ENCODE results near the gene ITK. TPM values are rescaled to one million over a fixed set of nuclear protein-coding genes. Genes with fewer than 3 reads are reported as not detected.

The ITK gene
- polyA plus RNA-seq, 2 donors: 0.58 to 0.84 TPM

DNA sequence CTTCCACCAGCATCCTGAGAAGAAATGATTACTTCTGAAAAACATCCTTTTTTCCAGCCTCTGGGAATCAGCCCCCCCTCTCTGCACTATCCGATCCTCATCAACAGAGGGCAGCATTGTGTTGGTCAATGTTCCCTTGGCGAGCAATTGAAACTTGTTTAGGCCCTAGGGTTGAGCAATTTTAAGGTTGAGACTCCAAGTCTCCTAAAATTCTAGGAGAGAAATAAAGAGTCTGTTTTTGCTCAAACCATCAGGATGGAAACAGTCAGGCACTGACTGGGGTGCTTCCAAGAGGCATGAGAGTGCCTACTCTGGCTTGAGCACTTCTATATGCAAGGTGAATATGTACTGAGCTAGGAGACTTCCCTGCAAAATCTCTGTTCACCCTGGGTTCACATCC, 72.9 kb downstream of the ITK start:
- Histone ChIP-seq H3K36me3 (ENCODE audit: control insufficient read depth in 2 of 2, insufficient read depth in 2 of 2, low read length in 1 of 2) (no peaks in the 10 kb centered on the region), H3K4me1 (ENCODE audit: control insufficient read depth in 2 of 2, insufficient read depth in 2 of 2, low read length in 1 of 2) (no peaks in the 10 kb centered on the region), H3K27me3 (ENCODE audit: control insufficient read depth in 1 of 2, insufficient read depth in 2 of 2, low read length in 2 of 2) (peaks cover 0 to 2% of the 10 kb centered on the region in 2 donors), H3K4me3 (ENCODE audit: low read depth in 1 of 2, low read length in 2 of 2) (no peak overlapping the region), H3K9me3 (ENCODE audit: control insufficient read depth in 2 of 2, insufficient read depth in 1 of 2, low read depth in 1 of 2, low read length in 1 of 2) (no peaks in the 10 kb centered on the region), H3K27ac (ENCODE audit: low read depth in 2 of 2, low read length in 1 of 2) (no peak overlapping the region)
- WGBS, 2 donors: 3 to 4% methylated on average over 2 of the region's 2 CpGs

DNA sequence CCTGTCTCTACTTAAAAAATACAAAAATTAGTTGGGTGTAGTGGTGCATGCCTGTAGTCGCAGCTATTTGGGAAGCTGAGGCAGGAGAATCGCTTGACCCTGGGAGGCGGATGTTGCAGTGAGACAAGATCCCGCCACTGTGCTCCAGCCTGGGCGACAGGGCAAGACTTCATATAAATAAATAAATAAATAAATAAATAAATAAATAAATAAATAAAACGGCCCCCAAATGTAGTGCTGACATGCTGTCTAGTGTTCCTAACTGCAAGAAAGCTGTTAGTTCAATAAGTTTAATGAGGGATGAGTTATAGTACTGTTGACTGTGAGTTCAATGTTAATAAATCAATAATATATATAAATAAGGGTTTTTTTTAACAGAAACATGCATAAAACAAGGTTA, 77.8 kb downstream of the ITK start:
- H3K4me3 ChIP-seq (ENCODE audit: low read depth in 1 of 2, low read length in 2 of 2): no peak overlapping the region
- H3K27ac ChIP-seq (ENCODE audit: low read depth in 2 of 2, low read length in 1 of 2): no peak overlapping the region
- no peaks in the 10 kb centered on the region for H3K4me1 ChIP-seq (ENCODE audit: control insufficient read depth in 2 of 2, insufficient read depth in 2 of 2, low read length in 1 of 2)
- 95 to 96% methylated on average over 6 of the region's 6 CpGs for WGBS, 2 donors
- peaks cover 0 to 2% of the 10 kb centered on the region in 2 donors for H3K27me3 ChIP-seq (ENCODE audit: control insufficient read depth in 1 of 2, insufficient read depth in 2 of 2, low read length in 2 of 2)
- H3K9me3 ChIP-seq (ENCODE audit: control insufficient read depth in 2 of 2, insufficient read depth in 1 of 2, low read depth in 1 of 2, low read length in 1 of 2): no peaks in the 10 kb centered on the region
- H3K36me3 ChIP-seq (ENCODE audit: control insufficient read depth in 2 of 2, insufficient read depth in 2 of 2, low read length in 1 of 2): no peaks in the 10 kb centered on the region

DNA sequence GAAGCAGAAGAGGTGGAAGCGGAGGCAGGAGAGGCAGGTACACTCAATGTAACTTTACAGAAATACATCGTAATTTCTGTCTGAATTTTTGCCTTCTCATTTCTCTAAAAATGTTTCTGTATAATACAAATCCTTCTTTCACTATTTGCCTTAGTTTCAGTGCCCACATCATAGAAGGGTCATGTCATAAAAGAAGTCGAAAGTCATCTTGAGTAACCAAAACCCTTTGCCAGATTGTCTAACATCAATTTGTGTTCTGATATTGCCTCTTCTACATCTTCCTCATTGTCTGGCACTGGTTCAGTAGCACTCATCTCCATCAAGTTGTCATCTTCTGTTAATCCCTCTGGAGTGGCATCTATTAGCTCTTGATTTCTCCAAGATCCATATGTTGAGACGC, 79.1 kb downstream of the ITK start:
- no peaks in the 10 kb centered on the region for H3K4me1 ChIP-seq (ENCODE audit: control insufficient read depth in 2 of 2, insufficient read depth in 2 of 2, low read length in 1 of 2)
- H3K4me3 ChIP-seq (ENCODE audit: low read depth in 1 of 2, low read length in 2 of 2): no peak overlapping the region
- no peak overlapping the region for H3K27ac ChIP-seq (ENCODE audit: low read depth in 2 of 2, low read length in 1 of 2)
- no peaks in the 10 kb centered on the region for H3K36me3 ChIP-seq (ENCODE audit: control insufficient read depth in 2 of 2, insufficient read depth in 2 of 2, low read length in 1 of 2)
- 79 to 85% methylated on average over 4 of the region's 4 CpGs for WGBS, 2 donors
- no peaks in the 10 kb centered on the region for H3K9me3 ChIP-seq (ENCODE audit: control insufficient read depth in 2 of 2, insufficient read depth in 1 of 2, low read depth in 1 of 2, low read length in 1 of 2)
- peaks cover 0 to 2% of the 10 kb centered on the region in 2 donors for H3K27me3 ChIP-seq (ENCODE audit: control insufficient read depth in 1 of 2, insufficient read depth in 2 of 2, low read length in 2 of 2)

DNA sequence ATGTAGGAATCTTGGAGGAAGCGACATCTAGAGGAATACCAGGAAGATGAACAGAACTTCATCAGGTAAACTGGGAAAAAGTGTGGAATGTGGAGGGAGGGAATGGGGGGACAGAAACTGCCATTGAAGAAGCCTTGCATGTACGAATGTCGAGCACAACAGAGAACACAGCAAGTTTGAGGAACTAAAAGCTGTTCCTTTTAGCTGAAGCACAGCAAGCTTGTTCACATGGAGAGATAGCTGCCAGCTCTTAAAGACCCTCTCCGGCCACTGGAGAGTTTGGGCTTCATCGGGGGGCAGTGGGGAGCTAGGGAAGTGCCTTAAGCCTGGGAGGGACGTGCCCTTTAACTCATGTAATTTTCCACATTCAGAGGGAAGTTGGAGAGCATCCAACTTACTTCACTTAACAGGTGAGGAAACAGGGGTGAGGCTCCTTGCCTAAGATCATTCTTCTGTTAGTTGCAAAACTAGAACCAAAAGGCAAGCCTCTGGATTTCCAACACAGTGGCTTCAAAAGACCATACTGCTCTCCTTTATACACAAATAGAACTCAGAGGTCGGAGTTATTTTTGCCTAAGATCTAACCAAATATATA, 83.0 kb downstream of the ITK start:
- Histone ChIP-seq H3K9me3 (ENCODE audit: control insufficient read depth in 2 of 2, insufficient read depth in 1 of 2, low read depth in 1 of 2, low read length in 1 of 2) (no peaks in the 10 kb centered on the region), H3K4me3 (ENCODE audit: low read depth in 1 of 2, low read length in 2 of 2) (no peak overlapping the region), H3K4me1 (ENCODE audit: control insufficient read depth in 2 of 2, insufficient read depth in 2 of 2, low read length in 1 of 2) (peaks cover 2 to 5% of the 10 kb centered on the region in 2 donors), H3K36me3 (ENCODE audit: control insufficient read depth in 2 of 2, insufficient read depth in 2 of 2, low read length in 1 of 2) (no peaks in the 10 kb centered on the region), H3K27ac (ENCODE audit: low read depth in 2 of 2, low read length in 1 of 2) (no peak overlapping the region), H3K27me3 (ENCODE audit: control insufficient read depth in 1 of 2, insufficient read depth in 2 of 2, low read length in 2 of 2) (no peaks in the 10 kb centered on the region)
- 66 to 70% methylated on average over 7 of the region's 7 CpGs for WGBS, 2 donors

DNA sequence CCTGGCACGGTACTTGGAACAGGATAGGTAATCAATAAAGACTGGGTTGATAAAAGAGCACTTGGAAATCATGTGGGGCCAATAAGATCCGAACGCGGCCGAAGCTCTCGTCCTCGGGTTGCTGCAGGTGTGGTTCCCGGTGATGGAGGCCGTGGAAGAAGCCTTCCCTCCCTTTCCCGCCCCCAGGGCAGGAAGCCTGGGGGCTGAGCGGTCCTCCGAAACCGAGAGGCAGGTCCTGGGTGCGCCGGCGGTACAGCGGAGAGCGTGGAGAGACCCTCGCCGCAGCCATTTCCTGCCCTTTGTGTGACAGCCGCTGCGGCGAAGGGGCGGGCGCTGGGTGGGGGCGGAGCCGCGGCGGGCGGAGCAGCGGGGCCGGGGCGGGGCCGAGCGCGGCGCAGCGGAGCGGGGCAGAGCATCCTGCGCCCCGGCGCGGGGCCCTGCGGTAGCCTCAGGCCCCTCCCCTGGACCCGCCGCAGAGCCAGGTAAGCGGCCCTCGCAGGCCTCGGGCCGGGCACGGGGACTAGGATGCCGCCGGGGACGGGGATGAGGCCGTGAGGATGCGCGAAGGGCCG, 85.2 kb downstream of the ITK start, which contains the start of gene CYFIP2:
Gene CYFIP2 (plus strand): TSS at position 410 of the 572 bp plus-strand sequence. CDS start 19,239 bp downstream, outside the sequence.
- WGBS, 2 donors: 0 to 1% methylated on average over 39 to 58 of the region's 58 CpGs

DNA sequence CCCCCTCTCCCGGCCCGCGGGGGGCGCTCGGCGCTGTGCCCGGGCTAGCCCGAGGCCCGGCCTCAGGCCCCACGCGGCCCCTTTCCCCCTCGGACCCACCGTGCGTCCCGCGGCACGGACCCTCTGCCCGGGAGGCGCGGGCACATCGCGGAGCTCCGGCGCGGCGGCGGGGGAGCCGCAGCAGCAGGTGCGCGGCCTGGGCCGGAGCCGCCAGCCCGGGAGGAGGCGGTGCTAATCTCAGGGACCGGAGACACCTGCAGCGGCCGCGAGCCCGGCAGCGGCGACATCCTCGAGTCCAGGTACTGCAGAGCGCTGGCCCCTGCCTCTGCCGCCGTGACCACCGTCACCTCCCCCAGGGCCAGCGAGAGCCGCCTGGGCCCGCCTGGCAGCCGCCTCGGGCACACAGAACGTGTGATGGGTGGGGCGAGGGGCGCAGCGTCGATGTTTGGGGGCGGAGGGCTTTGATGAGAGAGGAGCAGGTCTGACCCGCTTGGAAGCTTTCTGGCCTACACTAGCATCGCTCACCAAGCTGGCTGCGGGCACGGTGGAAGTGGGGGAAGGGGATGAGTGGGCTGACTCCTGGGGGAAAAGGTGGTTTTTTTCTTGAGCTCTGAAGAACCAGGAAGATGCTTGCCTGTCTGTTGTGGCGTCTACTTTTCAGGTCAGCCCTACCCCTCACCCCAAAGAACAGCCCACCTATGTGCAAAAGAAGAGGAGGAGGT, 85.8 kb downstream of the ITK start:
- H3K9me3 ChIP-seq (ENCODE audit: control insufficient read depth in 2 of 2, insufficient read depth in 1 of 2, low read depth in 1 of 2, low read length in 1 of 2): no peaks in the 10 kb centered on the region
- no peaks in the 10 kb centered on the region for H3K27me3 ChIP-seq (ENCODE audit: control insufficient read depth in 1 of 2, insufficient read depth in 2 of 2, low read length in 2 of 2)
- peak overlapping the region; percentile 60 to 63 for H3K4me3 ChIP-seq (ENCODE audit: low read depth in 1 of 2, low read length in 2 of 2)
- H3K36me3 ChIP-seq (ENCODE audit: control insufficient read depth in 2 of 2, insufficient read depth in 2 of 2, low read length in 1 of 2): no peaks in the 10 kb centered on the region
- 4 to 7% methylated on average over 22 to 62 of the region's 62 CpGs for WGBS, 2 donors
- peak overlapping the region; percentile 24 to 29 for H3K27ac ChIP-seq (ENCODE audit: low read depth in 2 of 2, low read length in 1 of 2)
- H3K4me1 ChIP-seq (ENCODE audit: control insufficient read depth in 2 of 2, insufficient read depth in 2 of 2, low read length in 1 of 2): peaks cover 2 to 5% of the 10 kb centered on the region in 2 donors

More for the DNA sequence above, 85.2 kb downstream of the ITK start, which contains the start of gene CYFIP2:
- Histone ChIP-seq H3K36me3 (ENCODE audit: control insufficient read depth in 2 of 2, insufficient read depth in 2 of 2, low read length in 1 of 2) (no peaks in the 10 kb centered on the region), H3K27ac (ENCODE audit: low read depth in 2 of 2, low read length in 1 of 2) (peak within 1 kb of the TSS; percentile 24 to 29), H3K9me3 (ENCODE audit: control insufficient read depth in 2 of 2, insufficient read depth in 1 of 2, low read depth in 1 of 2, low read length in 1 of 2) (no peaks in the 10 kb centered on the region), H3K4me1 (ENCODE audit: control insufficient read depth in 2 of 2, insufficient read depth in 2 of 2, low read length in 1 of 2) (peaks cover 2 to 5% of the 10 kb centered on the region in 2 donors), H3K27me3 (ENCODE audit: control insufficient read depth in 1 of 2, insufficient read depth in 2 of 2, low read length in 2 of 2) (no peaks in the 10 kb centered on the region), H3K4me3 (ENCODE audit: low read depth in 1 of 2, low read length in 2 of 2) (peak within 1 kb of the TSS; percentile 60 to 63)

DNA sequence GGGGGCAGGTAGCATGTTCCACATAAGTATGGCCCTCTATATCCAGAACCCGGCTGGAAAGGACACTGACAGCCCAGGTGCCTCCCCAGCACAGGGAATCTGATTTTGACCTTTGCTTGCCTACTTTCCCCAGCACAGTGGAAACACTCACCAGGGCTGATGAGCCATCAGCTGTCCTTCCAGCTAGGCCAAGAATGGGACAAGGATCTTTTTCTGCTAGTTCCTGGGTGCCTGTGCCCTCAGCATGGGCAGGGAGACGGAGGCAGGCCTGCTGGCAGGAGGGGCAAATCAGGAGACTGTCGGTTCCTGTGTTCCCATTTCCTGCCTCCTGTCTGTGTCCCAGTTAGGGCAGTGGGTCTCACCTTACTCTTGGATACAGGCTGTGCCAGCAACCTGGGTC, 86.4 kb downstream of the ITK start:
- Histone ChIP-seq H3K27me3 (ENCODE audit: control insufficient read depth in 1 of 2, insufficient read depth in 2 of 2, low read length in 2 of 2) (no peaks in the 10 kb centered on the region), H3K4me3 (ENCODE audit: low read depth in 1 of 2, low read length in 2 of 2) (peak overlapping the region; percentile 60 to 63), H3K4me1 (ENCODE audit: control insufficient read depth in 2 of 2, insufficient read depth in 2 of 2, low read length in 1 of 2) (peaks cover 2 to 5% of the 10 kb centered on the region in 2 donors), H3K36me3 (ENCODE audit: control insufficient read depth in 2 of 2, insufficient read depth in 2 of 2, low read length in 1 of 2) (no peaks in the 10 kb centered on the region), H3K9me3 (ENCODE audit: control insufficient read depth in 2 of 2, insufficient read depth in 1 of 2, low read depth in 1 of 2, low read length in 1 of 2) (no peaks in the 10 kb centered on the region), H3K27ac (ENCODE audit: low read depth in 2 of 2, low read length in 1 of 2) (no peak overlapping the region)
- 74 to 88% methylated on average over 3 of the region's 3 CpGs for WGBS, 2 donors

DNA sequence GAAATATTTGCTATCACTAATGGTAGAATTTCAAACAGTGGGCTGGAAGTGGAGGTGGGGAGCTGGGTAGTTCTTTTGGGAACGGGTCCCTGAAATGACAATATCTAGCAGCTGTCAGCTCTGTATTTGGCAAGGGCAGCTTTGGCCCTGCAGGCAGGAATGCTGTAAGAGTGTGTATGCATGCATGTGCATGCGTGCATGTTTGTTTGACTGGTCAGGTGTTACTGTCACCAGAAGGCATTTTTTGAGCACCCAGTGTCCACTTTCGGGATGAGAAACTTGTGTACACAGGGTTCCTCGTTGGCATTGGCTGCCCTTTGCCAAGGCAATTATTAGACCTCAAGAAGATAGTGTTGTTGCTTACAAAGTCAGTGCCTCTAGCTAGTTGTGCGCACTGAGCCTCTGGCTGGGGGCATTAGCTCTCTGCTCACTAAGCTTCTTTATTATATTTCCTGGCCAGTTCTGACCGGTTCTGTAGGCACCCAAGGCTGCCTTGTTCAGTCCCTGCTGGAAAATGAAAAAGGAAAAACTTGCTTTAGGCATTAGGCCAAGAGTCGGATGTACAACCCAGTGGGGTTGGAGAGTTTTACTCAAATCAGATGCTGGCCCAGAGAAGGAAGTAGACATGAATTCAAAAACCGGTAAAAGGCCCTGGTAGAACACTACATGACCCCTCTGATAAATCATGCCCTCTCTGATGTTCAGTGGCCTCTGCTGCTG, 87.3 kb downstream of the ITK start:
- Histone ChIP-seq H3K4me3 (ENCODE audit: low read depth in 1 of 2, low read length in 2 of 2) (no peak overlapping the region), H3K9me3 (ENCODE audit: control insufficient read depth in 2 of 2, insufficient read depth in 1 of 2, low read depth in 1 of 2, low read length in 1 of 2) (no peaks in the 10 kb centered on the region)

DNA sequence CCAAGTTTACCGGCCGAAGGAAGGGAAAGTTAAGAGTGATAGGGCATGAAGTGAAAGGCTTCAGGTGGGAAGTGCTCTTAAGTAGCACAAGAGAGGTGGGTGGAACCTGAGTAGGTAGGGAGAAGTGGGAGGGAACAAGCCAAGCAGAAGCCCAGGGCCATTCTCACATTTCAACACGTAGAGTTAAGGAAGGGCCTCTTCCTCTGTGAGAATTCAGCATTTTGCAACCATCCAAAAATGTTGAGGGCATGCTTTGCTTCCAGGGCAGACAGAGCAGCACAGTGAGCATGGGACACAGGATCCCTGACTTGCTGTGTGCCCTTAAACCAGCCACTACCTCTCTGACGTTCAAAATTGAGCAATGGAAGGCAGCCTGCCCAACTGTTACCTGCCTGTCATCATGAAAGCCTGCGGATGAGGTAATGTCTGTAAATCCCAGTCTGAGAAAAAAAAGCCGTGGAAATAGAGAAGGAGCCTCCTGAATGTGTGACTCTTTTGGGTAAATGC, 88.6 kb downstream of the ITK start:
- H3K27me3 ChIP-seq (ENCODE audit: control insufficient read depth in 1 of 2, insufficient read depth in 2 of 2, low read length in 2 of 2): no peaks in the 10 kb centered on the region
- H3K36me3 ChIP-seq (ENCODE audit: control insufficient read depth in 2 of 2, insufficient read depth in 2 of 2, low read length in 1 of 2): no peaks in the 10 kb centered on the region
- no peak overlapping the region for H3K27ac ChIP-seq (ENCODE audit: low read depth in 2 of 2, low read length in 1 of 2)
- H3K4me3 ChIP-seq (ENCODE audit: low read depth in 1 of 2, low read length in 2 of 2): no peak overlapping the region
- peaks cover 2 to 5% of the 10 kb centered on the region in 2 donors for H3K4me1 ChIP-seq (ENCODE audit: control insufficient read depth in 2 of 2, insufficient read depth in 2 of 2, low read length in 1 of 2)
- H3K9me3 ChIP-seq (ENCODE audit: control insufficient read depth in 2 of 2, insufficient read depth in 1 of 2, low read depth in 1 of 2, low read length in 1 of 2): no peaks in the 10 kb centered on the region
- WGBS, 2 donors: 66 to 70% methylated on average over 6 of the region's 6 CpGs

More for the DNA sequence above, 87.3 kb downstream of the ITK start:
- 48 to 54% methylated on average over 8 of the region's 8 CpGs for WGBS, 2 donors
- peaks cover 2 to 5% of the 10 kb centered on the region in 2 donors for H3K4me1 ChIP-seq (ENCODE audit: control insufficient read depth in 2 of 2, insufficient read depth in 2 of 2, low read length in 1 of 2)
- H3K27me3 ChIP-seq (ENCODE audit: control insufficient read depth in 1 of 2, insufficient read depth in 2 of 2, low read length in 2 of 2): no peaks in the 10 kb centered on the region
- H3K27ac ChIP-seq (ENCODE audit: low read depth in 2 of 2, low read length in 1 of 2): no peak overlapping the region
- no peaks in the 10 kb centered on the region for H3K36me3 ChIP-seq (ENCODE audit: control insufficient read depth in 2 of 2, insufficient read depth in 2 of 2, low read length in 1 of 2)

All from esophagus (tissue), 2 donors.